Small intestine (tissue), 7 donors: Measurements from ENCODE around the gene GPER1. TPM values are rescaled to one million over a fixed set of nuclear protein-coding genes. Genes with fewer than 3 reads are reported as not detected.

ENCODE experiments used
- DNase-seq, 2 donors: peaks; one replicate each; pipeline versions ENCODE4 v3.0.0 to v3.0.0-alpha.2; 2013
- FAIRE-seq: peaks from 2 replicates; lab custom pipeline; 2012; peaks lifted over from hg19 to GRCh38; lab: Jason Lieb, UNC
- H3K27ac ChIP-seq, 3 donors: one replicate each; pipeline ENCODE4 v1.5.1; 2013; ENCODE audit warnings: low read length in 2 of 3, mild to moderate bottlenecking in 2 of 3, control low read depth in 1 of 3, inconsistent platforms in 1 of 3, low read depth in 1 of 3, moderate library complexity in 1 of 3
- H3K27me3 ChIP-seq, 3 donors: one replicate each; pipeline ENCODE4 v1.6.1; 2013; ENCODE audit warnings: low read length in 3 of 3, inconsistent platforms in 1 of 3; ENCODE audit not compliant: control insufficient read depth in 3 of 3, insufficient read depth in 3 of 3
- H3K36me3 ChIP-seq, 3 donors: one replicate each; pipeline ENCODE4 v1.6.1; 2013; ENCODE audit warnings: low read length in 3 of 3, inconsistent platforms in 1 of 3, low read depth in 1 of 3, mild to moderate bottlenecking in 1 of 3, moderate library complexity in 1 of 3; ENCODE audit not compliant: control insufficient read depth in 3 of 3, insufficient read depth in 2 of 3
- H3K4me1 ChIP-seq, 3 donors: one replicate each; pipeline ENCODE4 v1.6.1; 2013; ENCODE audit warnings: low read length in 2 of 3, inconsistent platforms in 1 of 3, low read depth in 1 of 3, mild to moderate bottlenecking in 1 of 3, moderate library complexity in 1 of 3; ENCODE audit not compliant: control insufficient read depth in 3 of 3, insufficient read depth in 2 of 3
- H3K4me3 ChIP-seq, 3 donors: one replicate each; pipeline ENCODE4 v1.5.1; 2013; ENCODE audit warnings: low read length in 3 of 3, control low read depth in 1 of 3, inconsistent platforms in 1 of 3, low read depth in 1 of 3, mild to moderate bottlenecking in 1 of 3, moderate library complexity in 1 of 3
- H3K9me3 ChIP-seq, 2 donors: one replicate each; pipeline ENCODE4 v1.6.1; 2013; ENCODE audit warnings: low read depth in 1 of 2, low read length in 1 of 2; ENCODE audit not compliant: control insufficient read depth in 2 of 2, insufficient read depth in 1 of 2
- WGBS, 3 donors: extraction: QIAGEN DNeasy Blood & Tissue Kit; methylation state at CpG; one replicate each; pipeline ENCODE4 v1.1.7; 2013; 5-methylcytosine and 5-hydroxymethylcytosine counted together
- polyA plus RNA-seq, 4 donors: library from polyadenylated mRNA; stranded (reverse) in 3 of 4; unstranded in 1 of 4; fragments of 200-250 nt in 3 of 4; fragments of 120-200 nt in 1 of 4; gene quantifications; one replicate each; pipeline versions ENCODE4 v1.2.1 to v1.2.3, GENCODE V29; 2013
- donor health status: healthy with polysubstance abuse.
- donor health status: control.
- donor health status: control.
- donor health status: Bipolar disorder and iron deficiency.
- donor health status: healthy.

The GPER1 gene
- polyA plus RNA-seq, 4 donors: 0.54 to 4.7 (median 0.99) TPM

GRCh38 chr7:1098243-1099153 is 10.6 kb downstream of the GPER1 start:
- no peak overlapping the region for H3K27ac ChIP-seq
- no peak for FAIRE-seq
- no peak for DNase-seq
- H3K27me3 ChIP-seq: no peaks in the 10 kb centered on the region
- peaks cover 0 to 13% (median 0%) of the 10 kb centered on the region in 3 donors for H3K4me1 ChIP-seq
- 92 to 94% (median 92%) methylated on average over 43 of the region's 43 CpGs for WGBS, 3 donors
- H3K36me3 ChIP-seq: peaks cover 0 to 49% (median 0%) of the 10 kb centered on the region in 3 donors
- no peaks in the 10 kb centered on the region for H3K9me3 ChIP-seq
- H3K4me3 ChIP-seq: no peak overlapping the region

GRCh38 chr7:1099154-1099542 is 11.2 kb downstream of the GPER1 start:
- H3K4me1 ChIP-seq: peaks cover 0 to 13% (median 0%) of the 10 kb centered on the region in 3 donors
- FAIRE-seq (no peak), DNase-seq (no peak)
- H3K27me3 ChIP-seq: no peaks in the 10 kb centered on the region
- 95 to 99% (median 97%) methylated on average over 20 to 26 of the region's 26 CpGs for WGBS, 3 donors
- no peaks in the 10 kb centered on the region for H3K9me3 ChIP-seq
- H3K36me3 ChIP-seq: peaks cover 0 to 48% (median 0%) of the 10 kb centered on the region in 3 donors
- H3K4me3 ChIP-seq: no peak overlapping the region
- no peak overlapping the region for H3K27ac ChIP-seq

- Histone ChIP-seq H3K27ac (no peak overlapping the region), H3K4me1 (peaks cover 0 to 13% (median 0%) of the 10 kb centered on the region in 3 donors), H3K9me3 (no peaks in the 10 kb centered on the region), H3K4me3 (no peak overlapping the region), H3K27me3 (no peaks in the 10 kb centered on the region), H3K36me3 (peaks cover 0 to 49% (median 0%) of the 10 kb centered on the region in 3 donors)
- 90 to 95% (median 92%) methylated on average over 16 of the region's 16 CpGs for WGBS, 3 donors
- DNase-seq (no peak), FAIRE-seq (no peak)
Measured at GRCh38 chr7:1099637-1100036, 11.7 kb downstream of the GPER1 start.

- peaks cover 0 to 13% (median 0%) of the 10 kb centered on the region in 3 donors for H3K4me1 ChIP-seq
- no peak for DNase-seq
- peaks cover 0 to 49% (median 0%) of the 10 kb centered on the region in 3 donors for H3K36me3 ChIP-seq
- H3K27me3 ChIP-seq: no peaks in the 10 kb centered on the region
- H3K9me3 ChIP-seq: no peaks in the 10 kb centered on the region
- WGBS, 3 donors: 88 to 94% (median 92%) methylated on average over 14 of the region's 14 CpGs
- no peak overlapping the region for H3K27ac ChIP-seq
- FAIRE-seq: no peak
- no peak overlapping the region for H3K4me3 ChIP-seq
Measured at GRCh38 chr7:1100386-1100785, 12.5 kb downstream of the GPER1 start.

GRCh38 chr7:1100834-1101562 is 13.1 kb downstream of the GPER1 start:
- WGBS, 3 donors: 80 to 92% (median 88%) methylated on average over 34 of the region's 34 CpGs
- Histone ChIP-seq H3K9me3 (no peaks in the 10 kb centered on the region), H3K4me3 (no peak overlapping the region), H3K4me1 (peaks cover 0 to 13% (median 0%) of the 10 kb centered on the region in 3 donors), H3K36me3 (peaks cover 0 to 49% (median 0%) of the 10 kb centered on the region in 3 donors), H3K27me3 (no peaks in the 10 kb centered on the region), H3K27ac (no peak overlapping the region)
- FAIRE-seq (no peak), DNase-seq (peak in 1 of 2 donors; percentile 31)

GRCh38 chr7:1101563-1102431 is 13.9 kb downstream of the GPER1 start:
- no peaks in the 10 kb centered on the region for H3K27me3 ChIP-seq
- H3K27ac ChIP-seq: no peak overlapping the region
- H3K9me3 ChIP-seq: no peaks in the 10 kb centered on the region
- FAIRE-seq: no peak
- H3K4me1 ChIP-seq: peaks cover 0 to 7% (median 0%) of the 10 kb centered on the region in 3 donors
- peaks cover 0 to 57% (median 0%) of the 10 kb centered on the region in 3 donors for H3K36me3 ChIP-seq
- no peak overlapping the region for H3K4me3 ChIP-seq
- 89 to 92% (median 91%) methylated on average over 47 of the region's 47 CpGs for WGBS, 3 donors
- DNase-seq: no peak

GRCh38 chr7:1103009-1103788 is 15.3 kb downstream of the GPER1 start:
- Histone ChIP-seq H3K27ac (no peak overlapping the region), H3K9me3 (no peaks in the 10 kb centered on the region), H3K4me1 (peaks cover 0 to 7% (median 0%) of the 10 kb centered on the region in 3 donors), H3K4me3 (no peak overlapping the region), H3K27me3 (no peaks in the 10 kb centered on the region), H3K36me3 (peaks cover 0 to 48% (median 0%) of the 10 kb centered on the region in 3 donors)
- 68 to 80% (median 75%) methylated on average over 34 of the region's 34 CpGs for WGBS, 3 donors
- FAIRE-seq: no peak
- no peak for DNase-seq
